WI38 (cell line): Measurements from ENCODE around the gene SPOUT1.

Experiments
- H3K4me3 ChIP-seq: 2 replicates; pipeline ENCODE4 v1.5.1; 2011; ENCODE audit warnings: low read depth, mild to moderate bottlenecking, control low read depth, low read length
- CTCF ChIP-seq: IDR thresholded peaks from 2 replicates; pipeline ENCODE4 v1.5.1; 2012; ENCODE audit warnings: low read depth, mild to moderate bottlenecking, control low read depth, low read length

SPOUT1 gene

DNA sequence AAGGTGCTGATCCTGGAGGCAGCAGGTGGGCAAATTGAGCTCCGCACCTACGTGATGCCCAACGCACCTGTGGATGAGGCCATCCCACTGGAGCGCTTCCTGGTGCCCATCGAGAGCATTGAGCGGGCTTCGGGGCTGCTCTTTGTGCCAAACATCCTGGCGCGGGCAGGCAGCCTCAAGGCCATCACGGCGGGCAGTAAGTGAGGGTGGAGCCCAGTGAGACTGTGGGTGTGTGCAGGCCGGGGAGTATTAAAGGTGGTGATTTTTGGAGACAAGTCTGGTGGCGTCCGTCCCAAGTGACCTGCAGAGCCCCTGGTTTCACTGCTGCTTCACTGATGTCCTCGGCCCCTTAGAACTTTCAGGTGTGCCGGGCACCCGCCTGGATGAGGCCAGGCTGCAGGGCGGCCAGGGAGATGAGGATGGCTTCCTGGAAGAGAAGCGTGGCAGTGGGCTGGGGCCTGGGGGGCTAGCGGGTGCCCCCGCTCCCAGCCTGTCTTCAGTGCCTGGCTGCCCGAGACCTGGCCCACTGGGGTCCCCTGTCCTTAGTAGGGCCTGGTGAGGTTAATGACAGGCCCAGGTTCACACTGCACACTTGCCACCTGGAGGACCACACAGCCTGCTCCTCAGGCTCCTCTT, 7.1 kb downstream of the SPOUT1 start:
- no peak for TF ChIP-seq CTCF
- H3K4me3 ChIP-seq = no peak overlapping the region

DNA sequence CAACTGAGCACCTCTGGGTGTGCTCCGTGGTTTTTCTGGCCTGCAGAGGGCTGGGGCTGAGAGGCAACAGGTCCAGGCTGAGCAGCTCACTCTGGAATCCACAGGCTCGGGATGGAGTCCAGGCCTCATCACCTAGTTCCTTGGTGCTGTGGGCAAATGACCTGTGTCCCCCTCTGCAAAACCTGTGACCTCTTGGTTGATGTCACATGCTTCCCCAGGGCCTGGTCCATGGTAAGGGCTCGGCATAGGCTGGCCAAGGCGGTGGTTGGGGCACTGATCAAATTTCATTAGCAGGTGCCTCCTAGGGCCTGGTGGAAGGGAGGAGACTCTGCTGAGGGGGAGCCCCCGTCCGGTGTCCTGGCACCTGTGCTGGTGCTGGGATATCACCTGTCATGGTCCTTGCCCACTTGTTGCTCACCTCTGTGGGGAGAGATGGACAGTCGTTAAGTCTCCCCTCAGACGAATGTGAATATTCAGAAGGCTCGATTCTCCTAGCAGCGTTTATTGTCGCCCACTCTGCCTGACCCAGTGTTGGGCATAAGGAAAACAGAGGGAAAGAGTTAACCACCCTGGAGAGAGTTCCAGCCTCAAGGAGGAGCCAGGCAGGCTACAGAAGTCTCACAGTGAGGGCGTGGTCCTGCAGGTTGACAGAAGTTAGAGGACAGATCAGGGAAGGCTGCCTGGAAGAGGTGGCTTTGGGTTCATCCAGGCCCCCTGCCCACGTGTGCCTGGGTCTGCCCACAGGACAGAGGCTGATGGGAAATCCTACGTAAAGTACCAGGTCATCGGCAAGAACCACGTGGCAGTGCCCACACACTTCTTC, 7.8 kb downstream of the SPOUT1 start:
- TF ChIP-seq CTCF = no peak
- no peak overlapping the region for H3K4me3 ChIP-seq

- TF ChIP-seq CTCF = no peak
- no peak overlapping the region for H3K4me3 ChIP-seq
These were observed 8.7 kb downstream of the SPOUT1 start for GRCh38 chr9:128820665-128821583.

DNA sequence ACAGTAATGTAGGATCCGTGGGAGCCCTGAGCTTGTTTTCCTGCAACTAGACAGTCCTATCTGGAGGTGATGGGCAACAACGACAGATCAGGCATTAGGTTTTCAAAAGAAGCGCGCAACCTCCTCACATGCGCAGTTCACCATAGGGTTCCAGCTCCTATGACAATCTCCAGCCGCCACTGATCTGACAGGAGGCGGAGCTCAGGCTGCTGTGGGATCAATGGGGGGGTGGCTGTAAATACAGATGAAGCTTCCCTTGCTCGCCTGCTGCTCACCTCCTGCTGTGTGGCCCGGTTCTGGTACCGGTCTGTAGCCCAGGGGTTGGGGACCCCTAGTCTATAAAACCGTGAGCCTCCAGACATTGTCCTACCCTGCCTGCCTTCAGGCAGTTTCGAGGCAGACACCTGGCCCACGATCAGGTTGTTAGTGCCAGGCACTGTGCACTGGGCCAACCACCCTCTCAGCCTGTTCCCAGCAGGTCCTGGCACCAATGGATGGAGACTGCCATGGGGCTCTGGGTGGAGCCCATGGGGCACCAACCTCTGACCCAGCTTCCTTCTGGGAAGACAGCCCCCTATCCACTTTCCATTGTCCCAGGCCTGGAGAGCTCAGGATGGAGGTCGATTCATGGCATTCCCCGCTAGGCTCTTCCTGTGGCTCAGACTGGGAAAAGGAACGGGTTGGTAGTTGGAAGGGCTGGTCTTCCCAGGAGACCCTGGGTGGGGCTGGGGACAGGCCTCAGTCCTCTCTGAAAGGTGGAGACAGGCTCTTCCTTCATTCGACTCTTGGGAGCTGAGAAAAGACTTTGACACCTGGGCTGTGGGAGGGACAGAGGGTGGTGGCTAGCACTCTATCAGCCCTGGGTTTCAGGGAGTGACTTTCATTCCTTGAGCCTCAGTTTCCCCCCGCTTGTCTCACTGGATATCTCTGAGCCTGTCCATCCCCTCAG, 9.6 kb downstream of the SPOUT1 start:
- H3K4me3 ChIP-seq = no peak overlapping the region
- TF ChIP-seq CTCF = no peak

- H3K4me3 ChIP-seq = peak overlapping the region; percentile 57
- no peak for TF ChIP-seq CTCF
These were observed 10.5 kb downstream of the SPOUT1 start for GRCh38 chr9:128818839-128819715.
